GM19455 (cell line): ENCODE measurements around the gene ZBTB6.
A peak's percentile ranks its signal among the peaks of the same experiment; 100 is the strongest.

Experiments used
- ATAC-seq: cut with Tn5 transposase; IDR thresholded peaks from one replicate; pipeline ENCODE4 v1.9.1; 2021; ENCODE audit not compliant: unreplicated experiment

Gene ZBTB6, protein sequence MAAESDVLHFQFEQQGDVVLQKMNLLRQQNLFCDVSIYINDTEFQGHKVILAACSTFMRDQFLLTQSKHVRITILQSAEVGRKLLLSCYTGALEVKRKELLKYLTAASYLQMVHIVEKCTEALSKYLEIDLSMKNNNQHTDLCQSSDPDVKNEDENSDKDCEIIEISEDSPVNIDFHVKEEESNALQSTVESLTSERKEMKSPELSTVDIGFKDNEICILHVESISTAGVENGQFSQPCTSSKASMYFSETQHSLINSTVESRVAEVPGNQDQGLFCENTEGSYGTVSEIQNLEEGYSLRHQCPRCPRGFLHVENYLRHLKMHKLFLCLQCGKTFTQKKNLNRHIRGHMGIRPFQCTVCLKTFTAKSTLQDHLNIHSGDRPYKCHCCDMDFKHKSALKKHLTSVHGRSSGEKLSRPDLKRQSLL

DNA sequence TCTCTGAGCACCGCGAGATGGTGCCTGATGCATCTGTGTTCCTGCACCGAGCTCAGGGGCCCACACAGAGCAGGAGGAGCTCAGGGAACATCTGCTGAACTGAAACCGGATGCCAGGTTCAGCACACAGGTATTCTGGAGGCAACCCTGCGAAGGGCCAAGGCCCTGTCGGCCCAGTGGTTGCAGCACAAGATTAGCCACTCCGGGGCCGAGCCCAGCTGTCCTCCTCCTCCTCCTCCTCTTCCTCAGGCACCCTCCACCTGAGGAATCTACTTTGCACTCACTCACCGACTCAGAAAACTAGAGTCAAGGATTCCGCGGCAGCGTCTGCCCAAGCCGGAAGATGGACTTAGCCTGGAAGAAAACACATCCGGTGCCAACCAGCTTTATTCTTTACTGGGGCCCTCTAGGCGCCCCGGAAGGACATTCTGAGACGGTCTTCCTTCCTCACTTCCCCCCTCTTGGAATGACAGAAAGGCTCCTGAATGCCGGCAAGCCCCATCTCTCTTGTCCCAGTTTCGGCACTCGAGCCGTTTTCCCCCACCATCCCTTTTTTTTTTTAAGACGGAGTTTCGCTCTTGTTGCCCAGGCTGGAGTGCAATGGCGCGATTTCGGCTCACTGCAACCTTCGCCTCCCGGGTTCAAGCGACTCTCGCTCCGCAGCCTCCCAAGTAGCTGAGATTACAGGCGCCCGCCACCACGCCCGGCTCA is at the start of gene ZBTB6:
Gene ZBTB6, minus strand, starts transcription at position 360 of the 710 bp plus-strand sequence. CDS start 1,251 bp downstream, outside the sequence.
- ATAC-seq: peak; percentile 95

- no peak for ATAC-seq
These were observed 48.0 kb upstream of the ZBTB6 start for GRCh38 chr9:122961139-122961538.

GRCh38 chr9:122955961-122956360 is 42.8 kb upstream of the ZBTB6 start:
- no peak for ATAC-seq

DNA sequence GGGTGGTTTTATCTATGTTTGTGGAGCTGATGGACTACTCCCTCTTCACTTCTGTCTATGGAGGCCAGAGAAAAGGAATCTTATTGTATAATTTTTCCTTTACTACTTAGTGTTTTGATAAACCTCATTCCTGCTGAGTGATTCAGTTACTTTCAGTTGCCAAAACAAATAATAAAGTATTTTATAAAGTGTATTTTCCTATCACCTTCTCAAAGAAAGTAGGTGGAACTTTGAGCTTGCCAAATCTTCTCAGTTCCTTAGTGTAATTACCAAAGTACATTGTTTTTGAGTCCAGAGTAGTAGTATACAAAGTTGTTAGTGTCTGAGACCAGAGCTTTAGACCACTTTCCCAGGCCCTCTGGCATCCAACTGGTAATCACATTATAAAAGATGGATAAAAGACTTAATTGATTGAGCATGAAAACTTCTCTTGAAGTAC is 41.1 kb upstream of the ZBTB6 start:
- ATAC-seq: no peak

DNA sequence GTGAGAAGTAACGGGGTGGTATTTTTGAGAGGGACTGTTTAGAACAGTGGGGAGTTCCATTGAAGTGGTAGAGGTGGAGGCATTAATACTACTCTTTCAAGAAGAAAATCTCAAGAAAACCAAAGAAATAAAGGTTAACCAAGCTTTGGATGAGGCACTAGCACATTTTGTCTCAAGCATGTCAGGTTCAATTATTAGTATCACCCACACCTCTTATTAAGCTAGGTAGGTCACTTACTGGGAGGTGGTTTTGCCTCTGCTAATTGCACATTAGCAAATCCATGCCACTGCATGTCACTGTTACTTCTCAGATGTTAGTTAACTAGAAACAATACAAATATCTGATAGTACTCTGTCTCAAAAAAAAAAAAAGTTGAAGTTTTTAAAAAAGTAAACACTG is 37.9 kb upstream of the ZBTB6 start:
- ATAC-seq: no peak

DNA sequence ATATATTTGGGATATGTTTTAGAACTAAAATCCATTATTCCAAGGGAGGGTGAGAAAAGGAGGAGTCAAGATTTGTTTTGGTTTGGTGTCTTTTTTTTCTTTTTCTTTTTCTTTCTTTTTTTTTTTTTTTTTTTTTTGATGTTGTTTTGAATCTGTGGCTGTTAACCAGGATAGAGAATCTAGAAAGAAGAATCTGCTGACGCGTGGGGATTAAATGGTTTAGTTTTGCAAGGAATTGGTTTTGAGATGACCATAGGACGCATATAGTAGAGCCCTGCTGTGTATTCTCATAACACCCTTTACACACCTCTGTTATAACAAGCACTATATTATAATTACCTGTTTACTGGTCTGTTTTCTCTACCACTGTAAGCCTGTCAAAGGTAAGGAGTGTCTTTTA is 37.1 kb upstream of the ZBTB6 start:
- no peak for ATAC-seq

- ATAC-seq: no peak
These were observed 36.6 kb upstream of the ZBTB6 start for GRCh38 chr9:122949696-122950095.

DNA sequence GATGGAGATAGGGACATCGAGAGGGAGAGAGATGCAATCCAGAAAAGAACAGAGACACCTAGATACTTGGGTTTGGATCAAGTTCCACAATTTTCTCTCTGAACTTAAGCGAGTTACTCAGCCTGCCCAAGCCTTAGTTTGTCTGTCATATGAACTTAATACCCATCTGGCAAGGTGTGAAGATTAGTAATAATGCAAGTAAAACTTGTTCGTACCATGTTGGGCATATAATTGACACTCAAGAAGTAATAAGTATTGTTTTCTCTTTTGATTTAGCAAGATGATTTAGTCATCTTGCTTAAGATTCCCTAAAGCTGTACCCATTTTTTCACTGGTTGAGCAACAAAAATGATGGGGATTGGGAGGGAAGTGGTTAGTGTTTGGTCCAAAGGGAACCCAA is 35.2 kb upstream of the ZBTB6 start:
- no peak for ATAC-seq

GRCh38 chr9:122946461-122947005 is 33.4 kb upstream of the ZBTB6 start:
- no peak for ATAC-seq

GRCh38 chr9:122944960-122945888 is 32.1 kb upstream of the ZBTB6 start:
- ATAC-seq: no peak

DNA sequence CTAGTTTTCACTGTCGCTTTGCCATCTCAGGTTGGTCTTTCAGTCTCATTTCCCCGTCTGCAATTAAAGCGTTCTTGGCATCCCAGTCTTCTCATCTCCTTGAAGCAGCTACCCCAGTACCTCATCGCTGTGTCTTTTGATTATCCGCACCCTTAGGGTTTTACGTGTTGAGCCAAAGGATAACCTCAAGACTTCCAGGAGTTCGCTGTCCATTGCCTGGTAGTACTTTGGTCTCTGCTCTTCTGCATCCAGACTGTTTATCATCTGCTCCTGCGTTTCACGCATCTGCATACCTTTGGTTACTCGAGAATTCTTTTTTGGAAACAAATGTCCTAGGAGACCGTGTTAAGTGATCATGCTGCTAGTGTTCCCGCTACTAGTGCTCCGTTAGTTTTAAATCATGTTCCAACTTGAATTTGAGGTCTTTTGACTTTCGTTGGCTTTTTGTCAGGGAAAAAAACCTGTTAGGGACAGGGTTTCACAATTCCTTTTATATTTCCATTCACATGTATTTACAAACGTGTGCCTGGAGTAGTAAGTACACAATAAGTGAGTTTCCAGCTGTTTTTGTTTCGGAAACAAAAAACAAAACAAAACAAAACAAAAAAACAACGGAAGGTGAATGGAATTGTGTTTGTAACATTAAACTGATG is 28.6 kb upstream of the ZBTB6 start:
- no peak for ATAC-seq

DNA sequence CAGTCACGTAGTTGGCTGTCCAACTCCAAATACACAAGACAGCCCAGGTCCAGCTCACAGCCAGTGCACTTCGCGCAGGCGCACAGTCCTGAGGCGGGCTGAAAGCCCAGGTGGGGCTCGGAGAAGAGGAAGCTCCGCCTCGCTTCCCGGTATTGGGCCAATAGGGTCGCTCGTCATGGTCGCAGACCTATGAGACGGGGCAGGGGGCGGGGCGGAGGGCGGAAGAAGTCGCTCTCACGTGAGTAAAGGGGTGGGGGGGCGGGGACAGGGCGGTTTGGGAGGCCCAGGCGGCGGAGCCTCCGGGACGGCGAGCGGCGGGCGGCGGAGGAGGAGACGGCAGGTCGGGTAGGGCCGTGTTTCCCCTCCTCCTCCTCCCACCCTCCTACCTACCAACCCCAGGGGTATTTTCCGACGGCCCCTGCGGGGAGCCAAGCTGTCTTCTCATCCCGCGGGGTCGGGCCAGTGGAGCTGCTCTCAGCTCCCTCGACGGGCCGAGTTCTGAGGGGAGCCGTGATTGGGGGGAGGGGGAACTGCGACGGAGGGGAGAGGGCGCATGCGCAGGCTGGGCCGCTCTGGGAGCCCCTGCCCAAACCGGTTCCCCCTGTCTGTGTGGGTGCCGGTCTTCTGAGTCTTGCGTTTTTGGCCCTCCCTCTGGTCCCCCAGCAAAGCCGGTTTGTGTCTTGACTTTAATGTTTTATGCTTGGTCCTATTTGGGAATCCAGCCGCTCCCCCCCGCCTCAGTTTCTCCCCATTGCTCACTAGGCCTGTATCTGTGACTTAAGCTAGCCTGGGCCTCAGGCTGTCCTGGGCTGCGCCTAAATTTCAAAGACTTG is 27.8 kb upstream of the ZBTB6 start, which contains the start of gene RABGAP1:
Gene RABGAP1, plus strand, starts transcription at position 272 of the 833 bp plus-strand sequence. CDS start 16,040 bp downstream, outside the sequence.
- peak; percentile 97 for ATAC-seq

GRCh38 chr9:122940454-122940748 is 27.3 kb upstream of the ZBTB6 start:
- no peak for ATAC-seq

DNA sequence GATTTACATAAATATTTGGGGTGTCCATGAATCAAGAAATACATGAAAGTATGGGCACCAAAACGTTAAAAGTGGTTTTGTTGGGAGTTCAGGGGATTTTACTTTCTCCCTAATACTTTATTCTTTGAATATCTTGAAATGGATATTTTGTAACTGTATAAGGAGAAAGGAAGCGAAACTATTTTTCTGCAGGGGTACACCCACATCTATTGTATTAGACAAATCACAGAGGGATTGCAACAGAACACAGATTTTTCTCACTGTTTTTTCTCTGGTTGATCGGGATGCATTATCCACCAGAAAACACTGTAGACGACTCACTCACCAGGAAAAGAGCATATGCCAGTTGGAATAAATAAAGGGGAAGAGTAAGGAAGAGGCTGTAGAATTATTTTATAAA is 26.5 kb upstream of the ZBTB6 start:
- no peak for ATAC-seq

GRCh38 chr9:122936883-122937282 is 23.8 kb upstream of the ZBTB6 start:
- no peak for ATAC-seq

- ATAC-seq: no peak
These were observed 23.3 kb upstream of the ZBTB6 start for GRCh38 chr9:122936464-122936863.

GRCh38 chr9:122931226-122932121 is 18.4 kb upstream of the ZBTB6 start, which contains the start of gene ZBTB26:
ZBTB26 (minus strand) TSS chr9:122931512; CDS start chr9:122919934, 11,578 bp downstream.
- ATAC-seq: peak; percentile 98

DNA sequence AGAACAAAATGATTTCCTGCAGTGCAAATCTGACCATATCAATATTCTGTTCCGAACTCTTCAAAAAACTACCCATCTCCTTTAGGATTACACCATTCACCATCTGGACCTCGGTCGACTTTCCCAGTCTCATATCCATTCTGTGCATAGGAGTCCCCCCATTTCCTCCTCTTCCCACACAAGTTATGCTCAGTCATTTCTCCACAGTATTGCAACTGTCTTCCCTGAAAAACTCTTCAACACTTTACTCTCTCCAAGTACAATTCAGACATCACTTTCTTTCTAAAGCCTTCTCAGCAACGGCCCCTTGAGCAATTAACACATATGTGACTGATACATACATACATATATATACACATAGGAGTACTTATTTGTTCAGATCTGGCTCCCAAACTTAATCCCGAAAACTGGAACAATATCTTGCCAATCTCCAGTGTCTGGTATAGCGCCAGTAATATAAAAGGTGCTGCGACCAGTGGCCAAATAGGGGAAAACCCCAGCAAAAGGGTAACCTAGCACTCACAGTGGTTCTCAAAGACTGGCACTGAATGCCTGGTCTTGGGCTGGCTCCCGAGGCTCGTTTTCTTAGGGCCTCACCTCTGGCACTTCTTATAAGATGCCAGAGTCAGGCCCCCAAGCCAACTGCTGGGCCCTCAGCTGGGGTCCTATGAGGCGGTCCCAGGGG is 17.6 kb upstream of the ZBTB6 start:
- peak; percentile 22 for ATAC-seq
